NB4 (cell line): Measurements from ENCODE around the gene PIK3C2B.
A peak's percentile ranks its signal among the peaks of the same experiment; 100 is the strongest.
"Not testable (repeated sequence)": the region's sequence is repeated elsewhere in the genome, so short reads cannot be mapped to it uniquely, and the experiment has no call there.

Source experiments
- DNase-seq: peaks from one replicate; pipeline ENCODE4 v3.0.0; 2010; ENCODE audit warnings: low read depth
- H3K4me3 ChIP-seq: one replicate; pipeline ENCODE4 v1.5.1; 2011; ENCODE audit warnings: mild to moderate bottlenecking, low read depth, low read length, moderate library complexity
- CTCF ChIP-seq: IDR thresholded peaks from one replicate; pipeline ENCODE4 v1.5.1; 2012; ENCODE audit warnings: low read depth, low read length
- MAX ChIP-seq: IDR thresholded peaks from 2 replicates; pipeline ENCODE4 v1.6.1; 2011; ENCODE audit warnings: low read depth, low read length
- MYC ChIP-seq: IDR thresholded peaks from 2 replicates; pipeline ENCODE4 v1.6.1; 2011; ENCODE audit warnings: low read depth, low read length
- POLR2A ChIP-seq: IDR thresholded peaks from 2 replicates; pipeline ENCODE4 v1.6.1; 2011; ENCODE audit warnings: mild to moderate bottlenecking; ENCODE audit not compliant: insufficient read length; ENCODE audit errors: extremely low read depth

The PIK3C2B gene

GRCh38 chr1:204495078-204495753 lies 611 bp upstream of the PIK3C2B start:
- DNase-seq = no peak
- TF ChIP-seq MYC = no peak
- no peak for TF ChIP-seq MAX
- TF ChIP-seq CTCF = no peak
- TF ChIP-seq POLR2A = no peak
- peak overlapping the region; percentile 72 for H3K4me3 ChIP-seq

DNA sequence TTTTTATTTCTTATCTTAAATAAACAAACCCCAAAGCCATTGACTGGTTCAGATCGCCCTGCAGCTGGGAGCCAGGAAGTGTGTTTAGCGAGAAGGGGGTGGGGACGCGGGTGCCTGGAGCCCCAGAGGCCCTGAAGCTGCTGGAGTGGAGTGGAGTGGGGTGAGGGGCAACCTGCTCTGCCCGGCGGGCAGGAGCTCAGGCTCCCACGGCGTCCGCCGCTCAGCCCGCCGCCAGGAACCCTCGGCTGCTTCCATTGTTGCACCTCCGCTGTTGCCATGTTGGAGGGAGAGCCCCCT lies 673 bp downstream of the PIK3C2B start:
- peak overlapping the region; percentile 80 for H3K4me3 ChIP-seq
- no peak for TF ChIP-seq MAX
- TF ChIP-seq MYC = peak; percentile 24; the same call in 1 of the 2 replicates
- DNase-seq = peak; percentile 68

GRCh38 chr1:204493145-204493983 lies 1.2 kb downstream of the PIK3C2B start:
- TF ChIP-seq MAX (no peak), MYC (no peak), CTCF (no peak), POLR2A (no peak)
- no peak for DNase-seq
- H3K4me3 ChIP-seq = peak overlapping the region; percentile 80

GRCh38 chr1:204491655-204492054 lies 3.0 kb downstream of the PIK3C2B start:
- TF ChIP-seq CTCF (no peak), POLR2A (no peak), MYC (no peak), MAX (no peak)
- H3K4me3 ChIP-seq = no peak overlapping the region
- no peak for DNase-seq

DNA sequence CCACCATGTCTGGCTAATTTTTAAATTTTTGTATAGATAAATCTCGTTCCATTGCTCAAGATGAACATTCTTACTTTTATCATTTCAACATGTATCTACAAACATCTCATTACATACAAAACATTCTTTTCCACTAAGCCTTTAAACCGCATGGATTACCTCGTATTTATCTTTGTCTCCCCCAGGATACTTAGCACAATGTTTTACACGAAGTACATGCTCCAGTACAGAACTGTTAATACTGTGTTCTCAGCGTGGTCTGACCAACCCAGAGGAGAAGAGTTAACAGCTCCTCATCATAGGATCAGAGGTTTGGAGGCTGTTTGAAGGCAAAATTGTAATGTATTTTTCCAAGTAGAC lies 7.4 kb downstream of the PIK3C2B start:
- no peak overlapping the region for H3K4me3 ChIP-seq
- no peak for DNase-seq
- no peak for TF ChIP-seq MAX
- no peak for TF ChIP-seq POLR2A
- TF ChIP-seq MYC = no peak
- TF ChIP-seq CTCF = no peak

DNA sequence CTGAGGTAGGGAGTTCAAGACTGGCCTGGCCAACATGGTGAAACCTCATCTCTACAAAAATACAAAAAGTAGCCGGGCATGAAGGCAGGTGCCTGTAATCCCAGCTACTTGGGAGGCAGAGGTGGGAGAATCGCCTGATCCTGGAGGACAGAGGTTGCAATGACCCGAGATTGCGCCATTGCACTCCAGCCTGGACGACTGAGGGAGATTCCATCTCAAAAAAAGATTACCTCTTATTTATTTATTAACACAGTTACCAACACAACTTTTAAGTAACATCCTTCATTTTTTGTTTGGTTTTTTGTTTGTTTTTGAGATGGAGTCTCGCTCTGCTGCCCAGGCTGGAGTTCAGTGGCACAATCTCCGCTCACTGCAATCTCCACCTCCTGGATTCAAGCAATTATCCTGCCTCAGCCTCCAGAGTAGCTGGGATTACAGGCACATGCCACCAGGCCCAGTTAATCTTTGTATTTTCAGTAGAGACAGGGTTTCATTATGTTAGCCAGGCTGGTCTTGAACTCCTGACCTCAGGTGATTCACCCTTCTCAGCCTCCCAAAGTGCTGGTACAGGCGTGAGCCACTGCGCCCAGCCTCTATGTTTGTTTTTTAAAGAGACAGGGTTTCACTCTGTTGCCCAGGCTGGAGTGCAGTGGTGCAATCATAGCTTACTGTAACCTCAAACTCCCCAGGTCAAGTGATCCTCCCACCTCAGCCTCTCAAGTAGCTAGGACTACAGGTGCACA lies 7.9 kb downstream of the PIK3C2B start:
- not testable (repeated sequence) for DNase-seq, H3K4me3 ChIP-seq
